H1 (cell line): ENCODE results near the gene KCNE3.

Experiments used
- BACH1 ChIP-seq: IDR thresholded peaks from 2 replicates; pipeline ENCODE4 v1.6.1; 2012; ENCODE audit warnings: low read length, improper control_type of control experiment
- CBX8 ChIP-seq: fragments of 300-800, 300-1000 bp; sonication (generic); IDR thresholded peaks from 2 replicates; pipeline ENCODE4 v1.7.1; 2016; ENCODE audit warnings: low read depth, low read length, borderline replicate concordance
- CEBPB ChIP-seq: IDR thresholded peaks from 2 replicates; pipeline ENCODE4 v1.6.1; 2012; ENCODE audit warnings: low read depth, low read length
- CTCF ChIP-seq, 3 experiments: IDR thresholded peaks; 1 replicate in 2 of 3; 2 replicates in 1 of 3; pipeline versions ENCODE4 v1.5.1 to v1.6.1; 2011; ENCODE audit warnings: low read length in 3 of 3, mild to moderate bottlenecking in 3 of 3, inconsistent platforms in 2 of 3, low read depth in 1 of 3, moderate library complexity in 1 of 3; ENCODE audit not compliant: insufficient read depth in 1 of 3; ENCODE audit errors: control extremely low read depth in 1 of 3
- E2F6 ChIP-seq: IDR thresholded peaks from 2 replicates; pipeline ENCODE4 v1.6.1; 2012; ENCODE audit warnings: inconsistent platforms
- EZH2 ChIP-seq: fragments of 200-600 bp; sonication (generic); IDR thresholded peaks from 2 replicates; pipeline ENCODE4 v1.7.1; 2012; ENCODE audit warnings: low read depth, mild to moderate bottlenecking, moderate library complexity, low read length, inconsistent platforms; ENCODE audit not compliant: severe bottlenecking
- RAD21 ChIP-seq, 2 experiments: IDR thresholded peaks in 1 of 2; conservative IDR thresholded peaks in 1 of 2; 2 replicates each; pipeline ENCODE4 v1.6.1; 2011; ENCODE audit warnings: low read depth in 2 of 2, low read length in 2 of 2, improper control_type of control experiment in 1 of 2, inconsistent platforms in 1 of 2, mild to moderate bottlenecking in 1 of 2, moderate library complexity in 1 of 2
- RBBP5 ChIP-seq: IDR thresholded peaks from 2 replicates; pipeline ENCODE4 v1.7.1; 2012; ENCODE audit warnings: low read depth, mild to moderate bottlenecking, inconsistent platforms, low read length, moderate library complexity, borderline replicate concordance
- RNF2 ChIP-seq: fragments of 200-900, 300-1000 bp; sonication (generic); IDR thresholded peaks from 2 replicates; pipeline ENCODE4 v1.7.1; 2016; ENCODE audit warnings: borderline replicate concordance, low read depth, mild to moderate bottlenecking, antibody characterized with exemption, low read length; ENCODE audit not compliant: poor library complexity, severe bottlenecking; ENCODE audit errors: missing control alignments
- USF2 ChIP-seq: IDR thresholded peaks from 2 replicates; pipeline ENCODE4 v1.6.1; 2011; ENCODE audit warnings: low read length, improper control_type of control experiment
- ZNF274 ChIP-seq: IDR thresholded peaks from 2 replicates; pipeline ENCODE4 v1.7.0; 2012; ENCODE audit warnings: low read length, borderline replicate concordance; ENCODE audit errors: extremely low read depth

- TF ChIP-seq BACH1, result no peak
- TF ChIP-seq CTCF (IDR thresholded peaks at IDR 0.05; ENCODE audit: control extremely low read depth in 1 of 3, insufficient read depth in 1 of 3, low read depth in 1 of 3, low read length in 3 of 3), result no peak
- no peak for TF ChIP-seq EZH2
- TF ChIP-seq ZNF274, result no peak
- no peak for TF ChIP-seq USF2
- TF ChIP-seq CBX8, result no peak
- TF ChIP-seq CEBPB, result no peak
- no peak for TF ChIP-seq RAD21 (IDR thresholded peaks at IDR 0.05 in 1 of 2, conservative IDR thresholded peaks at IDR 0.05 in 1 of 2; ENCODE audit: low read depth in 2 of 2, low read length in 2 of 2)
- no peak for TF ChIP-seq RNF2
- no peak for TF ChIP-seq RBBP5
- no peak for TF ChIP-seq E2F6
Measured at GRCh38 chr11:74479732-74480123, 12.4 kb upstream of the KCNE3 start.
